ENCODE measurements around the gene SNX22.

SNX22 gene

DNA sequence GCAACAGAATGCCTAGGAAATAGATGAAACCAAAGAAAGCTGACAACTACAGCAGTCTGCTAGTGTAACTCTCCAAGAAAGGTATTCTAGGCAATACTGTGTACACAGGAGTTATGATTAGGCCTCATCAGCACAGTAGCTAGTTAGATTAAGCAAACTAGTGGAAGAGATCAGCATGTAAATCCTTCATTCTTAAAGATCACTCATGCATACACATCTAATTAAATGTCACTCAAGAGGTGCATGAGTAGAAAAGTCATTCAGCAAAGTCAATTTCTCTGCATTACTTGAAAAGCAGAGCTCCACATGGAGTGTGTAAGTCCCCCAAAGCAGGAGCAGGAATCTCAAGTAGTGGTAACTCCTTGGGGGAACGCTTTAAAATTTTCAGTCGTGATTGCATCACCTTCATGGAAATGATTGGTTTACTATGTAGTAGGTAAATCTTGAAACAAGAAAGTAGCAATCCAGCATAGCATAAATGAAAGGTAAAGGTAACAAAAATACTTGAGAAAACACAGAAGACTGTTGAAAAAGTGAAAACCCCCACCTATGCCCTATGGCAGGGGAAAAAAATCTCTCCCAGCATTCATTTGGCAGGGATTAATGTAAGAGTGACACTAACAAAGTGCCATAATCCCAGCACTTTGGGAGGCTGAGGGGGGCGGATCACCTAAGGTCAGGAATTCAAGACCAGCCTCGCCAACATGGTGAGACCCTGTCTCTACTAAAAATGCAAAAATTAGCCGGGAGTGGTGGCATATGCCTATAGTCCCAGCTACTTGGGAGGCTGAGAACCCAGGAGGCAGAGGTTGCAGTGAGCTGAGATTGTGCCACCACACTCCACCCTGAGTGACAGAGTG is 40.7 kb downstream of the SNX22 start:
- H3K4me3 ChIP-seq (ENCODE audit: low read depth, low read length, poor library complexity, severe bottlenecking): no peak overlapping the region

DNA sequence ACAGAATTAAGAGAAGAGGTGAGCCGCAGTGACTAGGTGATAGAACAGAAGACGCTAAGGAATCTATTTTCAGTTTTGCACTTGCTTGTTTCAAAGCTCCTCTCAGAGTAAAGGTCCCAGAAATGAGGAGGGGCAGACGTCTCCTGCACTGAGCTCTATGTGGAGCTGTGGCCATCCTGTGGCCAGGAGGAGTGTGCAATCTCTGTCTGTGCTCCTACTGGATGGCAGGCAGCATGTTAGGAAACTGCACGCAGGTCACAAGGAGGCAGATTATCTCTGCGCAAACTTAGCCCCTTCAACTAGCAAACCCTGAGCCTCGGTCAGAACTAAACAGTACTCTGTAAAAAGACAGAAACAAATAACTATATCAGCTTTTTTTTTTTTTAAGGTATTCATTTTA is 42.4 kb downstream of the SNX22 start:
- H3K27ac ChIP-seq (ENCODE audit: low read depth, low read length, poor library complexity, severe bottlenecking): no peak overlapping the region
- no peaks in the 10 kb centered on the region for H3F3A ChIP-seq (ENCODE audit: insufficient read depth, low read length)
- H4K20me1 ChIP-seq (ENCODE audit: insufficient read depth, low read length): no peaks in the 10 kb centered on the region
- no peaks in the 10 kb centered on the region for H3K9me3 ChIP-seq (ENCODE audit: low read length)
- H3K9ac ChIP-seq (ENCODE audit: low read length): no peak overlapping the region
- H3K4me3 ChIP-seq (ENCODE audit: low read depth, low read length, poor library complexity, severe bottlenecking): no peak overlapping the region
- no peak overlapping the region for H2AFZ ChIP-seq (ENCODE audit: low read length)
- H3K4me1 ChIP-seq (ENCODE audit: insufficient read depth, low read length, severe bottlenecking): no peaks in the 10 kb centered on the region
- no peaks in the 10 kb centered on the region for H3K9me2 ChIP-seq (ENCODE audit: low read depth, low read length)
- no peak overlapping the region for H3K4me2 ChIP-seq (ENCODE audit: low read length)
- no peak for TF ChIP-seq CTCF (IDR thresholded peaks at IDR 0.05; ENCODE audit: low read length)
- TF ChIP-seq EZH2 (IDR thresholded peaks at IDR 0.05; ENCODE audit: borderline replicate concordance, low read length): no peak
- H3K27me3 ChIP-seq (ENCODE audit: insufficient read depth, low read length): no peaks in the 10 kb centered on the region
- H3K36me3 ChIP-seq (ENCODE audit: insufficient read depth, low read length): 0 out of 2 replicates have a peak, but pooled peaks cover 10% of the 10 kb centered on the region
- H3K79me2 ChIP-seq (ENCODE audit: insufficient read depth, low read length): no peaks in the 10 kb centered on the region

More for the DNA sequence above, 40.7 kb downstream of the SNX22 start:
- TF ChIP-seq CTCF (IDR thresholded peaks at IDR 0.05; ENCODE audit: low read length) (no peak), EZH2 (IDR thresholded peaks at IDR 0.05; ENCODE audit: borderline replicate concordance, low read length) (no peak)
- Histone ChIP-seq H3K9me2 (ENCODE audit: low read depth, low read length) (no peaks in the 10 kb centered on the region), H3K27ac (ENCODE audit: low read depth, low read length, poor library complexity, severe bottlenecking) (no peak overlapping the region), H3K4me2 (ENCODE audit: low read length) (no peak overlapping the region), H3F3A (ENCODE audit: insufficient read depth, low read length) (no peaks in the 10 kb centered on the region), H4K20me1 (ENCODE audit: insufficient read depth, low read length) (no peaks in the 10 kb centered on the region), H3K36me3 (ENCODE audit: insufficient read depth, low read length) (peaks cover 15% of the 10 kb centered on the region), H3K27me3 (ENCODE audit: insufficient read depth, low read length) (no peaks in the 10 kb centered on the region), H3K79me2 (ENCODE audit: insufficient read depth, low read length) (no peaks in the 10 kb centered on the region), H3K9me3 (ENCODE audit: low read length) (no peaks in the 10 kb centered on the region), H3K9ac (ENCODE audit: low read length) (no peak overlapping the region), H2AFZ (ENCODE audit: low read length) (no peak overlapping the region), H3K4me1 (ENCODE audit: insufficient read depth, low read length, severe bottlenecking) (no peaks in the 10 kb centered on the region)

GRCh38 chr15:64197425-64197824 is 45.9 kb downstream of the SNX22 start:
- Histone ChIP-seq H3K9me2 (ENCODE audit: low read depth, low read length) (no peaks in the 10 kb centered on the region), H3K79me2 (ENCODE audit: insufficient read depth, low read length) (no peaks in the 10 kb centered on the region)
- TF ChIP-seq CTCF (IDR thresholded peaks at IDR 0.05; ENCODE audit: low read length) (no peak), EZH2 (IDR thresholded peaks at IDR 0.05; ENCODE audit: borderline replicate concordance, low read length) (no peak)

More at GRCh38 chr15:64197425-64197824, 45.9 kb downstream of the SNX22 start:
- Histone ChIP-seq H3K4me2 (ENCODE audit: low read length) (no peak overlapping the region), H3K4me3 (ENCODE audit: low read depth, low read length, poor library complexity, severe bottlenecking) (no peak overlapping the region), H3K27ac (ENCODE audit: low read depth, low read length, poor library complexity, severe bottlenecking) (no peak overlapping the region), H3K4me1 (ENCODE audit: insufficient read depth, low read length, severe bottlenecking) (no peaks in the 10 kb centered on the region), H3K27me3 (ENCODE audit: insufficient read depth, low read length) (no peaks in the 10 kb centered on the region), H3F3A (ENCODE audit: insufficient read depth, low read length) (no peaks in the 10 kb centered on the region), H3K9ac (ENCODE audit: low read length) (no peak overlapping the region), H2AFZ (ENCODE audit: low read length) (no peak overlapping the region), H3K36me3 (ENCODE audit: insufficient read depth, low read length) (peaks cover 22% of the 10 kb centered on the region; the same call in 1 of the 2 replicates), H4K20me1 (ENCODE audit: insufficient read depth, low read length) (no peaks in the 10 kb centered on the region), H3K9me3 (ENCODE audit: low read length) (no peaks in the 10 kb centered on the region)
